ENCODE results near the gene SORCS2.

The SORCS2 gene

DNA sequence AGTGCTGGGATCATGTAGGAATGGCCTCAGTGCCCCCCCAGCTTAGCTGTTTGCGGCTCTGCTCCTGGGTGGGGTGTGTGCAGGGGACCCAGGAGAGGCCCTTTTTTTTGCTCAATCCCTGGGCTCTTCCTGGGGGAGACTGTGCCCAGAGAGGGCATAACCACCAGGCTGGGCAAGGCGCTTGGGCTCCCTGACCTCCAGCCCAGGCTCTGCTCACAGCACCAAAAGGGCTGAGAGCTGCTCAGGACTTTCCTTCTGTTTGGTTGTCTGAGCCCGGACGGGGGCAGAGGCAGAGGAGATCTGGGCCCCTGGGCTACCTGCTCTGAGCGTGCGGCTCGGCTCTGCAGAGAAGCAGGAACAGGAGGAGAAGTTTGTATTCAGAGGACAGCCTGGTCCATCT is 177.7 kb downstream of the SORCS2 start:
- in situ Hi-C loops (cut with MboI; ENCODE audit: low sequenced_read_pairs, unreplicated experiment), result no loop called here
- no peak for DNase-seq (ENCODE audit: low spot score)
- TF ChIP-seq CTCF (IDR thresholded peaks at IDR 0.05; ENCODE audit: borderline replicate concordance, control extremely low read depth, extremely low read depth, insufficient read depth, missing control alignments), result no peak

- in situ Hi-C loops (cut with MboI; ENCODE audit: low sequenced_read_pairs, unreplicated experiment), result no loop called here
- DNase-seq (ENCODE audit: low spot score), result no peak
- TF ChIP-seq CTCF (IDR thresholded peaks at IDR 0.05; ENCODE audit: borderline replicate concordance, control extremely low read depth, extremely low read depth, insufficient read depth, missing control alignments), result no peak
These were observed 179.0 kb downstream of the SORCS2 start for GRCh38 chr4:7371210-7371941.

GRCh38 chr4:7372673-7373072 is 180.3 kb downstream of the SORCS2 start:
- no peak for DNase-seq (ENCODE audit: low spot score)
- TF ChIP-seq CTCF (IDR thresholded peaks at IDR 0.05; ENCODE audit: borderline replicate concordance, control extremely low read depth, extremely low read depth, insufficient read depth, missing control alignments), result no peak
- in situ Hi-C loops (cut with MboI; ENCODE audit: low sequenced_read_pairs, unreplicated experiment), result no loop called here

DNA sequence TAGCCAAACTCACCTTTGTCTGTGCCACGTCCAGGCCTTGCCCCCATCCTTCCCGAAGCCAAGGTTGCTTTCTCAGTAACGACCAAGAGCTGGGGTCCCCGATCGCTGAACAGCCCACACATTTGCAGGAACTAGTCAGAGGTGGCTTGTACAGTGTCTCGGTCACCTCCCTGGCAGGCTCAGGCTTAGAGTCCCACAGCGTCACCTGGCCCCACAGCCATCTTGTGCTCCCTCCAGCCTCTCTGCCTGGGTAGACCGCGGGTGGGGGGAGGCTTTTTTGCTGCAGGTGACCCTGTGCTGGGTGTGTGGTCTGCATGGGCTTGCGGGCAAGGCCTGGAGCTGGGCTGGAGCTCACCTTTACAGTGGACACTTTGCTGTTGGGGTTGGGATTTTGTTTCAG is 182.2 kb downstream of the SORCS2 start:
- TF ChIP-seq CTCF (IDR thresholded peaks at IDR 0.05; ENCODE audit: borderline replicate concordance, control extremely low read depth, extremely low read depth, insufficient read depth, missing control alignments), result no peak
- in situ Hi-C loops (cut with MboI; ENCODE audit: low sequenced_read_pairs, unreplicated experiment), result no loop called here
- DNase-seq (ENCODE audit: low spot score), result no peak

GRCh38 chr4:7375427-7375826 is 183.1 kb downstream of the SORCS2 start:
- in situ Hi-C loops (cut with MboI; ENCODE audit: low sequenced_read_pairs, unreplicated experiment), result no loop called here
- TF ChIP-seq CTCF (IDR thresholded peaks at IDR 0.05; ENCODE audit: borderline replicate concordance, control extremely low read depth, extremely low read depth, insufficient read depth, missing control alignments), result no peak
- DNase-seq (ENCODE audit: low spot score), result no peak

- TF ChIP-seq CTCF (IDR thresholded peaks at IDR 0.05; ENCODE audit: borderline replicate concordance, control extremely low read depth, extremely low read depth, insufficient read depth, missing control alignments), result no peak
- DNase-seq (ENCODE audit: low spot score), result no peak
- in situ Hi-C loops (cut with MboI; ENCODE audit: low sequenced_read_pairs, unreplicated experiment), result no loop called here
These were observed 185.0 kb downstream of the SORCS2 start for GRCh38 chr4:7377223-7377865.

All from GM13976 (cell line).